DOHH2 (cell line): ENCODE data around the gene COX18.

Experiments
- H3F3A ChIP-seq: fragments of 200-600 bp; sonication (generic), shearing (Covaris generic); 2 replicates; pipeline ENCODE4 v1.6.0; 2016; ENCODE audit warnings: antibody characterized with exemption, mild to moderate bottlenecking; ENCODE audit not compliant: control insufficient read depth, insufficient read depth
- H3K27ac ChIP-seq: fragments of 200-600 bp; sonication (generic); 2 replicates; pipeline ENCODE4 v1.5.1; 2014; ENCODE audit warnings: low read depth, mild to moderate bottlenecking, low read length, moderate library complexity
- H3K27me3 ChIP-seq: fragments of 200-600 bp; sonication (generic); 2 replicates; pipeline ENCODE4 v1.6.1; 2014; ENCODE audit warnings: mild to moderate bottlenecking, low read length, mixed read lengths; ENCODE audit not compliant: control insufficient read depth
- H3K36me3 ChIP-seq: fragments of 200-600 bp; sonication (generic); 2 replicates; pipeline ENCODE4 v1.6.1; 2014; ENCODE audit warnings: mild to moderate bottlenecking, low read length, moderate library complexity, mixed read lengths; ENCODE audit not compliant: control insufficient read depth
- H3K4me1 ChIP-seq: fragments of 200-600 bp; sonication (generic); 2 replicates; pipeline ENCODE4 v1.6.1; 2014; ENCODE audit warnings: mild to moderate bottlenecking, low read length, mixed read lengths; ENCODE audit not compliant: control insufficient read depth
- H3K4me2 ChIP-seq: fragments of 200-600 bp; sonication (generic); 2 replicates; pipeline ENCODE4 v1.6.0; 2014; ENCODE audit warnings: mild to moderate bottlenecking, low read length, moderate library complexity
- H3K4me3 ChIP-seq: fragments of 200-600 bp; sonication (generic); 2 replicates; pipeline ENCODE4 v1.5.1; 2014; ENCODE audit warnings: mild to moderate bottlenecking, low read length, mixed read lengths
- H3K79me2 ChIP-seq: fragments of 200-600 bp; sonication (generic); 2 replicates; pipeline ENCODE4 v1.6.1; 2014; ENCODE audit warnings: mild to moderate bottlenecking, low read length, mixed read lengths; ENCODE audit not compliant: control insufficient read depth
- H3K9me2 ChIP-seq: fragments of 200-600 bp; sonication (generic); replicated peaks from 2 replicates; pipeline ENCODE4 v1.6.1; 2014; ENCODE audit warnings: mild to moderate bottlenecking, low read length, mixed read lengths; ENCODE audit not compliant: control insufficient read depth
- H3K9me3 ChIP-seq: fragments of 200-600 bp; sonication (generic); 2 replicates; pipeline ENCODE4 v1.6.1; 2014; ENCODE audit warnings: antibody characterized with exemption, low read length, mixed read lengths; ENCODE audit not compliant: control insufficient read depth, insufficient read depth
- H4K20me1 ChIP-seq: fragments of 200-600 bp; sonication (generic); 2 replicates; pipeline ENCODE4 v1.6.0; 2014; ENCODE audit warnings: low read depth, mild to moderate bottlenecking, antibody characterized with exemption, low read length, moderate library complexity; ENCODE audit not compliant: control insufficient read depth, insufficient read depth
- EZH2phosphoT487 ChIP-seq: fragments of 200-600 bp; sonication (generic); IDR thresholded peaks from 2 replicates; pipeline ENCODE4 v1.6.1; 2017; ENCODE audit warnings: borderline replicate concordance, mild to moderate bottlenecking, antibody characterized with exemption, low read length, moderate library complexity, mixed read lengths
- TF ChIP-seq, protein P1 (sequence below): fragments of 200-600 bp; sonication (generic); IDR thresholded peaks from one replicate; pipeline ENCODE4 v1.5.1; 2014; ENCODE audit warnings: antibody characterized with exemption, mild to moderate bottlenecking, low read depth, low read length; ENCODE audit not compliant: poor library complexity, severe bottlenecking

Gene COX18

DNA sequence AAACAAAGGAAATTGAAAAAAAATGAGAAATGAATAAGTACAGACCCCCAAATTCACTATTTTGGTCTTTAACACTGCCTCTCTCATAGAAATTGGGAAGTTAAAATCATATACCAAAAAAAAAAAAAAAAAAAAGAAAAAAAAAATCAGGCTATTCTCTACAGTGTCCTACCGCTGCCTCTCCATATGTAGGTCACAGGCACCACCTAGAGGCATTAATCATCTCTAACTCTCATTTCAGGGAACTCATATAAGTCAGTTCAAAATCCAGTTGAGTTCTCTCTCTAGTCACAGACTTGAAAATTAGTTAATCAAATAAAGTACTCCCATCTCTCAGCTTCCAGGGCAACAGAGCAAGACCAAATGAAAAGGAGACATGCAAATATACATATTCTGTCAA lies 47.9 kb downstream of the COX18 start:
- TF ChIP-seq EZH2phosphoT487, result no peak
- TF ChIP-seq, protein P1, sequence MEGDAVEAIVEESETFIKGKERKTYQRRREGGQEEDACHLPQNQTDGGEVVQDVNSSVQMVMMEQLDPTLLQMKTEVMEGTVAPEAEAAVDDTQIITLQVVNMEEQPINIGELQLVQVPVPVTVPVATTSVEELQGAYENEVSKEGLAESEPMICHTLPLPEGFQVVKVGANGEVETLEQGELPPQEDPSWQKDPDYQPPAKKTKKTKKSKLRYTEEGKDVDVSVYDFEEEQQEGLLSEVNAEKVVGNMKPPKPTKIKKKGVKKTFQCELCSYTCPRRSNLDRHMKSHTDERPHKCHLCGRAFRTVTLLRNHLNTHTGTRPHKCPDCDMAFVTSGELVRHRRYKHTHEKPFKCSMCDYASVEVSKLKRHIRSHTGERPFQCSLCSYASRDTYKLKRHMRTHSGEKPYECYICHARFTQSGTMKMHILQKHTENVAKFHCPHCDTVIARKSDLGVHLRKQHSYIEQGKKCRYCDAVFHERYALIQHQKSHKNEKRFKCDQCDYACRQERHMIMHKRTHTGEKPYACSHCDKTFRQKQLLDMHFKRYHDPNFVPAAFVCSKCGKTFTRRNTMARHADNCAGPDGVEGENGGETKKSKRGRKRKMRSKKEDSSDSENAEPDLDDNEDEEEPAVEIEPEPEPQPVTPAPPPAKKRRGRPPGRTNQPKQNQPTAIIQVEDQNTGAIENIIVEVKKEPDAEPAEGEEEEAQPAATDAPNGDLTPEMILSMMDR, result no peak

DNA sequence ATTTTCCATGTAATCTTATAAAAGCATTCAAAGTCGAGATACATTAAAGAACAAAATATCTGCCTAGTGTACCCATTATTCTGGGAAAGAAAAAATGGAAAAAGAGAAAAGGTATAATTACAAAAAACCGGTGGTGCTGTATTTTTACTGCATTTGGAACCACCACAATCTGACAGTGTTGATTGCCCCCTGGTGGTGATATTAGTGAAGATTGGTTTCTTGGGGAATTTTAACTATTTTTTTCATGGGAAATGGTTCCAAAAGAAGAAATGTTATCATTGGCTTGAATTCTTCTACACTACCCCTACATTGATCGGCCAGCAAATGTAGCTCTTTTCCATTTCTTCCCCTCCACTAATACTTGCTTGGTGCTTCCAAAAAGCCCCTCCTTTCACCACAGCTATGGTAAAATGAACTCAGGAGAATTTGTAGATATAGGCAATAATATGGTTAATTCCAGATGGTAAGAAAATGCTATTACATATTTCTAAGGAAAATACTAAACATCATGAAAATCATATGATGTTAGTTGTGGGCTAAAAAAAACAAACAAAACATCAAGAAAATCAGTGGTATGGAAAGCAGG lies 50.0 kb downstream of the COX18 start:
- no peak for TF ChIP-seq EZH2phosphoT487
- TF ChIP-seq, protein P1, result peak; percentile 77

More for the DNA sequence above, 47.9 kb downstream of the COX18 start:
- H3K36me3 ChIP-seq, result no peaks in the 10 kb centered on the region
- H3K79me2 ChIP-seq, result no peaks in the 10 kb centered on the region
- H3K4me2 ChIP-seq, result no peak overlapping the region
- no peaks in the 10 kb centered on the region for H3K9me3 ChIP-seq
- no peaks in the 10 kb centered on the region for H4K20me1 ChIP-seq
- peaks cover 6% of the 10 kb centered on the region for H3K27me3 ChIP-seq
- H3K4me3 ChIP-seq, result no peak overlapping the region
- no peaks in the 10 kb centered on the region for H3F3A ChIP-seq
- H3K27ac ChIP-seq, result no peak overlapping the region
- H3K4me1 ChIP-seq, result peaks cover 7% of the 10 kb centered on the region
- no peaks in the 10 kb centered on the region for H3K9me2 ChIP-seq

DNA sequence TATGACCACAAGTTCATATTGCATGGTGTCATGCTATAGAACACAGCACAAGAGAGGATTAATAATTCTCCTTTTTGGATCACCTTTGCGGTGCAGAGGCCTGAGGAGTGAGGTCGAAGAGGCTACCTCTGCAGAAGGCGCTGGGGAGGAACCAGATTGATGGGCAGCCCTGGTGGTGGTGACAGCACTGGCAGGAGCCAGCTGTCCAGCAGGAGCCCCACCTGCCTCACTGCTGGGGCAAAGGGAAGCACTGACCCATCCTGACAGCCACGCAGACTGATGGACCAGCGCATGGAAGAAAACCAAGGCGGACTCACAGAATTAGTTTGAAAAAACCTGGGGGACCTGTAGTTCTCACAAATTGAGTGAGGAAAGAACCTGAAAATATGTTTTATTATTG lies 50.9 kb downstream of the COX18 start:
- no peaks in the 10 kb centered on the region for H3K9me2 ChIP-seq
- H4K20me1 ChIP-seq, result no peaks in the 10 kb centered on the region
- no peak overlapping the region for H3K27ac ChIP-seq
- no peaks in the 10 kb centered on the region for H3K9me3 ChIP-seq
- H3K27me3 ChIP-seq, result peaks cover 6% of the 10 kb centered on the region
- no peak overlapping the region for H3K4me2 ChIP-seq
- no peaks in the 10 kb centered on the region for H3K79me2 ChIP-seq
- no peak overlapping the region for H3K4me3 ChIP-seq
- TF ChIP-seq, protein P1, result no peak
- no peak for TF ChIP-seq EZH2phosphoT487
- H3K36me3 ChIP-seq, result no peaks in the 10 kb centered on the region
- H3K4me1 ChIP-seq, result no peaks in the 10 kb centered on the region
- no peaks in the 10 kb centered on the region for H3F3A ChIP-seq

More for the DNA sequence above, 50.0 kb downstream of the COX18 start:
- H4K20me1 ChIP-seq, result no peaks in the 10 kb centered on the region
- H3K27me3 ChIP-seq, result peaks cover 6% of the 10 kb centered on the region
- H3F3A ChIP-seq, result no peaks in the 10 kb centered on the region
- H3K79me2 ChIP-seq, result no peaks in the 10 kb centered on the region
- no peak overlapping the region for H3K4me2 ChIP-seq
- no peak overlapping the region for H3K27ac ChIP-seq
- H3K36me3 ChIP-seq, result no peaks in the 10 kb centered on the region
- H3K4me1 ChIP-seq, result peaks cover 2% of the 10 kb centered on the region
- no peaks in the 10 kb centered on the region for H3K9me3 ChIP-seq
- H3K4me3 ChIP-seq, result no peak overlapping the region
- H3K9me2 ChIP-seq, result no peaks in the 10 kb centered on the region
